Posterior cingulate gyrus (tissue), 11 donors: Measurements from ENCODE around the gene HAL.

Experiments
- DNase-seq, 10 donors: peaks; one replicate each; pipeline versions ENCODE4 v3.0.0 to v3.0.0-alpha.2; 2020 to 2021; ENCODE audit warnings: mixed read lengths in 3 of 10
- intact Hi-C: fragments of 100-400 bp; cut with DNase I; formaldehyde crosslinking; loops from one replicate; pipeline ENCODE4 v1.15.1; 2023

HAL gene, protein sequence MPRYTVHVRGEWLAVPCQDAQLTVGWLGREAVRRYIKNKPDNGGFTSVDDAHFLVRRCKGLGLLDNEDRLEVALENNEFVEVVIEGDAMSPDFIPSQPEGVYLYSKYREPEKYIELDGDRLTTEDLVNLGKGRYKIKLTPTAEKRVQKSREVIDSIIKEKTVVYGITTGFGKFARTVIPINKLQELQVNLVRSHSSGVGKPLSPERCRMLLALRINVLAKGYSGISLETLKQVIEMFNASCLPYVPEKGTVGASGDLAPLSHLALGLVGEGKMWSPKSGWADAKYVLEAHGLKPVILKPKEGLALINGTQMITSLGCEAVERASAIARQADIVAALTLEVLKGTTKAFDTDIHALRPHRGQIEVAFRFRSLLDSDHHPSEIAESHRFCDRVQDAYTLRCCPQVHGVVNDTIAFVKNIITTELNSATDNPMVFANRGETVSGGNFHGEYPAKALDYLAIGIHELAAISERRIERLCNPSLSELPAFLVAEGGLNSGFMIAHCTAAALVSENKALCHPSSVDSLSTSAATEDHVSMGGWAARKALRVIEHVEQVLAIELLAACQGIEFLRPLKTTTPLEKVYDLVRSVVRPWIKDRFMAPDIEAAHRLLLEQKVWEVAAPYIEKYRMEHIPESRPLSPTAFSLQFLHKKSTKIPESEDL

DNA sequence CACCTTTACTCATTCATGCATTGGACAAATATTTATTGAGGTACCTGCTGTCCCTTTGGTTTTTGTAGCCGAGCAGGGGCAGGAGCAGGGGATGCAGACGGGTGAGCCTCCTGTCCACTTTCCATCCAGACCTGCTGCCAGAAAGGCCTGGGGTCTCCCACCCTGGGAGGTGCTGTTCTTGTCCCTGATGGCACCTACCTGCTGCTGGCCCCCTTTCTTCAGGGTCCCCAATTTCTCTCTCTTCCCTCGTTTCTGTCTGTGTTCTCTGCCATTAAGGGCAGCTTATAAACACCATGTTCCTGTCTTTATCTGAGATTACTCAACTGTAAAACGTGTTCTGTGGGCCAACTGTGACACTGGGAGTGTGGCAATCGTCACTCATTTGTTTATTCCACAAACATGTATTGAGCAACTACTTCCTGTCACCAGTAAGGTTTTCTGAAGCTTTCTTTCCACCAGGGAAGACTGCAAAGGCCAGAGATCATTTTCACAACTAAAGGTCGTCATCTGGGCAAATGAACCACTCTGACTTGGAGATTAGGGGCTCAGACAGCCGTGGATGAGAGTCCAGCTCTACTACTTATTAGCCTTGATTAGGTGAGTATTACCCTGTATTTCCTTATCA, at the start of gene HAL:
Gene HAL (minus strand): TSS at position 311 of the 625 bp plus-strand sequence. CDS start 434 bp downstream, outside the sequence.
- peak in 1 of 10 donors; percentile 66 for DNase-seq
- intact Hi-C loops, result no loop called here

DNA sequence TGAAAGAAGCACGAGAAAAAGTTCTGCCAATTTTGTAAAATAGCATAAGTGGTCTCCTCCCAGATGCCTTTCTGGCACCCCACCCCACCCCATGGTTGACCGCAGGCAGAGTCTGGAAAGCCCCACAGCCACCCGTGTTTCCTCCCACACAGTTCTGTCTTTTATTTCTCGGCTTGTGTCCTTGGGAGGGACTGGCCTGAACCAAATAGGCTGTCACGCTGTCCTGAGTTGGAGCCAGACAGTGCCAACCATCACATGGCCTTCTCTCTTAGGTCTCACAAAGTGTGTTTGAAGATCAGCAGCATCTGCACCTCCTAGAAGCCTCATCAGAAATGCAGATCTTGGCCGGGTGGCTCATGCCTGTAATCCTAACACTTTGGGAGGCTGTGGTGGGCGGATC, 49.4 kb upstream of the HAL start:
- intact Hi-C loops, result no loop called here
- DNase-seq, result peak in 1 of 10 donors; percentile 78

DNA sequence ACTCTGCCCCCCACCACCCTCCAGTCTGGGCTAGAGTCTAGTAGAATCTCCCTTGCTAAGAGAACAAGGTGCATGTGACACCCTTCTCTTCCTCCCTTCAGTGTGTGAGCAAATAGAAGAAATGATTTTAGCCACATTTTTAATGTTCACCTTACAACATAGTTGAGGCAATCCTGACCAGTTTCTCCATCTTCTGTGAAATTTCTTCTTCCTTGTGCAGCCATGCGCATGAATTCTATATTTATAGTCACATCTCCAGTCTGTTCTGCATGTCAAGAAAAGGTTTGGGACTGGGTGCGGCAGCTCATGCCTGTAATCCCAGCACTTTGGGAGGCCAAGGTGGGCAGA, 48.8 kb upstream of the HAL start:
- intact Hi-C loops, result no loop called here
- no peak for DNase-seq

DNA sequence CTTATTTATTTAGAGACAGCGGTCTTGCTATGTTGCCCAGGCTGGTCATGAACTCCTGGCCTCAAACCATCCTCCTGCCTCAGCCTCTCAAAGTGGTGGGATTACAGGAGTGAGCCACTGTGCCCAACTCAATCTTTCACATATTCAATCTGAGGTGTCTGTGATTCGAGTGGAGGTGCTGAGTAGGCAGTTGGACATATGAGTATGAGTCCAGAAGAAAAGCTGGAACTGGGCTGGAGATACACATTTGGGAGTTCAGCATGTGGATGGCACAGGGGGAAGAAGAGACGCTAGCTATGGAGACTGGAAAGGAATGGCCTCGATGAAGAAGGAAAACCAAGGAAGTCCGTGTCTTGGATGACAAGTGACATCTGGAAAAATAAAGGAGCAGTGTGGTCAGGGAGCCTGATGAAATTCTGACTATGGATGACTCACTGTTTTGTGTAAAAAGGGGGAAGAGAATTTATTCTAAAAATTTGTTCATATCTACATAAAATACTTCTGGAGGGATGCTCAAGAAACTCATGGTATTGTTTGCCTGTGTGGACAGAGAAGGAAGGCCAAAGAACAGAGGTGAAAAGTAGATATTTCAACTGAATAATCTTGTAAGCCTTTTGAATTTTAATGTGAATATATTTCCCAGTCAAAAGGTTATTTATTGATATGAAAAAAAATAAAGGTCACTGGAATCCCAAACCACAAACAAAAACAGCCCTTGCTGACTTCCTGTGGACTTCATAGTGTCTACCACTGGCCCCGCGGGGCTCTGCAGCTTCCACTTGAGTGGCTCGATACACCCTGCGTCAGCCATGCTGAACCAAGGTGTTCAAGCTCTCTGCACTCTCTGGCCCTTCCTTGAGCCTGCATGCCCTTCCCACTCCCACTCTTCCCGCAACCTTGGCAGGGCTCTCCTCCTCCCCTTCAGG, 48.1 kb upstream of the HAL start:
- intact Hi-C loops, result no loop called here
- DNase-seq, result no peak

DNA sequence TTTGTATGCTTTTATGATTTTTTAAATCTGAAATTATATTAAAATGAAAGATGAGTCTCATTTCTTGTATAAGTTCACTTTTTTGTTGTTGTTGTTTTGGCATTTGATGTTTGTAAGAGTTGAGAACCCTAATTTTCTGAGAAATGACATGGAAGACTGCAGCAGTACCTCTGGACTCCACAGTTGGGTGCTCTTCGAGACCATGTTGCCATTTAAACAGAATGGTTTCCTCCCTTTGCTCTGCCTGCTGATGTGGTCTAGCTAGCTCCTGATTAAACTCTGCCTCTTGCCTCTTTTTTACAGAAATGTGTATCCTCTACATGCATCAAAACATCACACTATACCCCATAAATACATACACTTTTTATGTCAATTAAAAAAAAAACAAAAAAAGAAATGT, 45.0 kb upstream of the HAL start:
- no peak for DNase-seq
- intact Hi-C loops, result no loop called here

DNA sequence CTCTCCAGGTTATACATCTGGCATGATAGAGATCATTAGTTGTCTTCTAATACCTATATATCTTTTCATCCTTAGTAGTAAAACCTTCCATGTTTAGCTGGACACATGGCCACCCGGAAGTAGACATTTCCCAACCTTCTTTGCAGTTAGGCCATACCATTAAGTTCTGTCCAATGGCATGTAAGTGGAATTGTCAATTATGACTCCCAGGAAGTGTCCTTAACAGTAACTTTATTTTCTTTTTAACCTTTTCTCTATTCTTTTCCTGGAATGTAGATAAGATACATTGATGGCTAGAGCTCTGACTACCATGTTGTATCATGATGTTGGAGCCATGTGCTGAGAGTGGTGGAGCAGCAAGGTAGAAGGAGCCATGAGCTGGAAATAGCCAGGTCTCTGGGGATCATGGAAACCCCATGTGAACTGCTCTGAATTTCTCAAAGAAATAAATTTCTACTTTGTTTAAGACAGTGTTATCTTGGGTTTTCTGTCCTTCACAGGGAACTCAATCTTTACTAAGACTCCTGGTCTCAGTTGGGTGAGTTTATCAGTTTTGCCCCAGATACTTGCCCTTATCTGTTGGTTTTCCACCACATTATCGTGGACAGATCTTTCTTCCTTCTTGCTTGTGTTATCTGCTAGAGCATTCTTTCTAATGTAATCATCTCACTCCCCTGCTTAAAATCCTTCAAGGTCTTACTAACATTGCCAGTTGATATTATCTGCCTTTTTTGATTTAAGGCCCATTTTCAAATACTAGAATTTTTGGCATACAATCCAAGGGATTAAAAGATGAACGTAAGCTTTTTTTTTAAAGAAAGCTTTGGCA, 44.4 kb upstream of the HAL start:
- intact Hi-C loops, result no loop called here
- no peak for DNase-seq

DNA sequence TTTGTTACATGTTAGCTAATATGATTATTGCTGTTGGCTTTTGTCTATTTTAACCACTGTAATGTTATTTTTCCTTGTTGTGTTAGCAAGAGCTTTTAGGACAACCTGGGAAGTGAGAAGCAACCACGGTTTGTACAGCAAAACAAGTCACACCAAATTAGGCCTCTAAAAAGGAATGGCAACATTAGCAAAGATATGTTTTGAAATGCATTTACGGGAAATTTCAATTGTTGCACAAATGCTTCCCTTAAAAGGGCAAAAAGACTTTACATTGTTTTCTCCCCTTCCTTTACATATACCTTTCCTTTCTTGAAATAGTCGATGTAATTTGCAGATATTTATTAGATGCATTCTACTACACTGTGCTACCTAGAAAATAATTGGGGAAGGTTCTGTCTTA, 43.4 kb upstream of the HAL start:
- no peak for DNase-seq
- intact Hi-C loops, result loop anchor here (10.0 kb wide), 1 partner anchor 365 kb away; the partner anchor contains the start of gene CDK17

DNA sequence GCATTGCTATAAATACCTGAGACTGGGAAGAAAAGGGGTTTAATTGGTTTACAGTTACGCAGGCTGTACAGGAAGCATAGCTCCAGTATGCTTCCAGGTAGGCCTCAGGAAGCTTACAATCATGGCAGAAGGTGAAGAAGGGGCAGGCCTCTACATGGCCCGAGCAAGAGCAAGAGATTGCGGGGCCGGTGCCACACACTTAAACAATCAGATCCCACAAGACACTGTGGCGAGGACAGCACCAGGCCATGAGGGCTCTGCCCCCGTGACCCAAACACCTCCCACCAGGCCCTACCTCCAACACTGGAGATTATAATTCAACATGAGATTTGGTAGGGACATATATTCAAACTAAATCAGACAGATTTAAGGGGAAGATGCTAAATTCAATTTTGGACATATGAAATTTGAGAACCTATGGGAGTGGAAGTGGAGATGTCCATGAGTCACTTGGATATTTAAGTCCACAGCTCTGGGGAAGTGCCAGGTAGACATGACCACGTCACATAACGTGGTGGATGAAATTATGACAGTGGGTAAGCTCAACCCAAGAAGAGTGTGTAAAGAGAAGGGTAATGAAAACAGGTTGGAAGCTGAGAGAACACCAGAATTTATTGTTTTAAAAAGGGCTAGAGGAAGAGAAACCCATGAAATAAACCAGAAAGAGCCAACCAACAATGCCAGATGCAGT, 40.8 kb upstream of the HAL start:
- intact Hi-C loops, result loop anchor here (10.0 kb wide), 1 partner anchor 368 kb away; the partner anchor contains the start of gene CDK17
- no peak for DNase-seq

DNA sequence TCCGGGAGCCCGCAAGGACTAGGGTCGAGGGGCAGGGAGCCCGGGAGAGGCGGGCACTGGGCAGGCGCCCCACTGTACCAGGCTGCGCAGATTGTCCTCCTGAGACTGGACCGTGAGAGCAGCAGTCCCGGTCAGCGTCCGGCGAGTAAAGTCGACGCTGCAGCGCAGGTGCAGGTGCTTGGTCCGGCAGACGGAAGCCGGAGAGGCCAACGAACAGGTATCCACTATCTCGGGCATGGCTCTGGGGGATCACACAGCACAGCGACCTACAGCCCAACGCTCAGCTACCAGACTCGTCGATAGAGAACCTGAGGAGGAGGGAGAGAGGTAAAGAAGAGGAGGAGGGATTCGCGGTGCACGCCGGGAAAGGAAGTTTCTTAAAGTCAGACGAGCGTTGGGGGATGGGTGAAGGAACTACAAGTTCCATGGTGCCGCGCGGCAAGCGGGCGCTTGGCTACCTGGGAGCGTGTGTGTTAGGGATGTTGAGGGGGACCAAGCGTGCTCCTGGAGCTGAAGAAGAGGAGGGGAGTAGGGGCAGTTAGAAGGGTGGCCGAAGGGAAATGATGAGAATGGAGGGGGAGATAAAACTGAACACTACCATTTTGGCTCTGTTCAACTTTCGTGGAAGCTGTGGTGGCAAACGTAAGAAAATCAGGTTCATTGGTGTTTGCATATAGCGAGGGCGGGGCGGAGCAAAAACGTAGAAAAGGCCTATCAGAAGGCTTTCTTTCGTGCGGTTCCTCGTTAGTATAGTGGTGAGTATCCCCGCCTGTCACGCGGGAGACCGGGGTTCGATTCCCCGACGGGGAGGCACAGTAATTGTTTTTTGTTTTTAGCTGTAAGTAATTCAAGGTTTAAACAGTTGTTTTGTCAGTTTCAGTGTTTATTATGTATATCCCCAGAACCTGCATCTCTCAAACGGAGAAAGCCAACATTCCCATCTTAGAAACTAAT, 39.4 kb upstream of the HAL start, which contains the start of gene LTA4H:
Gene LTA4H (minus strand): TSS at position 305 of the 954 bp plus-strand sequence. CDS start 68 bp downstream, at position 237.
- intact Hi-C loops, result loop anchor here (10.0 kb wide), 1 partner anchor 369 kb away; the partner anchor contains the start of gene CDK17
- peak; percentile 94 to 99 (median 96) for DNase-seq

DNA sequence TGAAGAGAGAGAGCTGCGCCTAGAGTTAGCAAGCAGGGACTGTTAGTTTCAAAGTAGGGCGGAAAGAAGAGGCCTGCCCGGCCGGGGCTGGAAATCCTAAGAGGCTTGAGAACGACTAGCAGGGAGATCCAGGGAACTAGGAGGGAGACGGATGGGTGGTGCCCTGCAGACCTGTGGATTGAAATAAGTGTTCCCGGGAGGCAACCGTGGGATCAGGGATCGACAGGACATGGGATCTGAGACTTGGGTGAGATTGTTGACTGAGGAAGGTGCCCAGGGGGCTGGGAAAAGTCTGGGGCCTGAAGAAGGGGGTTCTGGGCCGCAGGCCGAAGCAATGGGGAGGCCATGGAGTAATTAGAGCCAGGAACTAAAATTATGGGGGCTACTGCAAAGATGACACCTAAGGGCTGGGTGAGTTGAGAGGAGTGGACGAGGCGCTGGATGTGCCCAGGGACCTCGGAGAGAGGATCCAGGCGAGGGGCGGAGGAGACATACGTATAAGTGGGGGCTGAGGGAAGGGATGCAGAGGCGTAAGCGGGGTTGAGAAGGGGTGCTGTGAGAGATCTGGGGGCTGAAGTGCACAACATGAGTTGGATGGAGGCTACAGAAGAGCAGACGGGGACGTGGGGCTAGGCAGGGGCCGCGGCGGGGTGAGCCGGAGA, 38.6 kb upstream of the HAL start:
- intact Hi-C loops, result loop anchor here (10.0 kb wide), 1 partner anchor 370 kb away; the partner anchor contains the start of gene CDK17
- DNase-seq, result peak in 8 of 10 donors; percentile 13 to 87 (median 20)

DNA sequence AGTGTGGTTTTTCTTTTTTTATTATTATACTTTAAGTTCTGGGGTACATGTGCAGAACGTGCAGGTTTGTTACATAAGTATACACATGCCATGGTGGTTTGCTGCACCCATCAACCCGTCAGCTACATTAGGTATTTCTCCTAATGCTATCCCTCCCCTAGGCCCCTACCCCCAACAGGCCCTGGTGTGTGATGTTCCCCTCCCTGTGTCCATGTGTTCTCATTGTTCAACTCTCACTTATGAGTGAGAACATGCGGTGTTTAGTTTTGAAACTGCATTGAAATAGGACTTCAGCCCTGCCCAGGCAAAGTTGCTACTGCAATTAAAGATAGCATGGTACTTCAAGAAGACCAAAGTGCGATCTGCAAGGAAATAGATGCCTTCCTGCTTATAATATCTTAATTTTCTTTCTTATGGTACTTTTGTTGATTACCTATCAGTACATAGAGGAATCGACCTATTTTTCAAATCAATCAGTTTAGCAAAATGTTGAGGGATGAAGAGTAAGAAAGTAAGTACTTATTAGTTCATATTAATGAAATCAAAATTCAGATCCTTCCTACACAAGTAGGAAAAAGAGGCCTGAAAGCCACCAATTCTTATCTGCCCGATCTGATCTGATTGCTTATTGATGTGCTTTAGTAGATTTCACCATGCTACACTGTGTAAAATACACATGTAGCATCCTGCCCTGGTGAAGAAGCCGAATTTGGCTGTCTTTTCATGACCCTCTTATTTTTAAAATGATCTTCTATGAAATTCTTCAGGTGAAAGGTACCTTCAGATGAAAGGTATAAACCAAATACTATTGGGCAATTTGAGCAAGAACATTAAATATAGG, 37.6 kb upstream of the HAL start:
- intact Hi-C loops, result loop anchor here (10.0 kb wide), 1 partner anchor 371 kb away; the partner anchor contains the start of gene CDK17
- no peak for DNase-seq

DNA sequence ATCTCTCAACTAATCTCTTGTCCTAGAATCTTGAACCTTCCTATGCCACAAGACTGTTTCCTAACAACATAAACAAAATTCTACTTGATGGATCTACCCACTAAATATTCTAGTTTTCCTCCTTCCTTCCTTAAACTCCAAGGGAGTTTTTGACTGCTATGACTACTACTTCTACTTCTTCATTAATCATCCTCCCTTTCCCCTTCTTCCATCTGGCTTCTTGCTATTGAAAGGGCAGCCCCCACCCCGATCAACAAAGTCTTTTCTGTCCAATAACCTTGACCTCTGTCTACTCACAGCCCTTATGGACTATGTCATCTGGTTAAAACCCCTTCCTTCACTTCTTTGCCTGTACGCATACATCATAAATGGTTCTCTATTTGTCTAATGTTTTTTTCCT, 33.7 kb upstream of the HAL start:
- no peak for DNase-seq
- intact Hi-C loops, result loop anchor here (10.0 kb wide), 1 partner anchor 375 kb away; the partner anchor contains the start of gene CDK17

DNA sequence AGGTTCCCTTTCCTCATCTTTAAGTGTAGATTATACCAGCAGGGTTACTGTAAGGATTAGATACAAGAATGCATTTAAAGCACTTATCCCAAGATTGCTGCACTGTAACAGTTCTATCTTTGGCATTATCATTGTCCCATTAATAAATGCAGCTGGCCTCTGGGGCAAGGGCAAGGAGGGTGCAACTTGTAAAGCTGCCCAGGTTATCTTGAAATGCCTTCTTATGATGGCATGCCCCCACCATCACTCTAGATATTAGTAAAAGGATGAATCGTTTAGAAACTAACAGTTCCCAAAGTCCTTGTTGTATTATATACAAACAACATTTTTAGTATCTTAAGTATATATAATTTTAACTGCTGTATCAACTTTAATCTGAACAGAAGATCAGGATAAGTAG, 32.4 kb upstream of the HAL start:
- intact Hi-C loops, result no loop called here
- DNase-seq, result no peak

DNA sequence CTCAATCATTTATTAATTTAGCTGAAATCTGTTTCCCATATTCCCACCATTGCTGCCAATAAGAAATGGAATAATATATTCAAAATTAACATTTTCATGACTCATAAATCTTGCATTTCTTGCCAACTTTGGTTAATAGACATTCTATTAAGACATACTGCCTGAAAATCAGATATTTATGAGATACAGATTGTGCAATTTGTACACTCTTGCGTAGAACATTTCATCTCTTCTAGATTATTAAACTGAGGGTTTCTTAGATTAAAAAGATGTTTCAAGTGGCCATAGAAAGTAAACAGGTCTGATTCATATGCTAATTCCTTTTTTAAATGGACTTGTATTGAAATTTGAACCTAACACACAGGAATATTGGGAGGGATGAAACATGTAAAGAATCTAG, 30.2 kb upstream of the HAL start:
- intact Hi-C loops, result no loop called here
- no peak for DNase-seq

DNA sequence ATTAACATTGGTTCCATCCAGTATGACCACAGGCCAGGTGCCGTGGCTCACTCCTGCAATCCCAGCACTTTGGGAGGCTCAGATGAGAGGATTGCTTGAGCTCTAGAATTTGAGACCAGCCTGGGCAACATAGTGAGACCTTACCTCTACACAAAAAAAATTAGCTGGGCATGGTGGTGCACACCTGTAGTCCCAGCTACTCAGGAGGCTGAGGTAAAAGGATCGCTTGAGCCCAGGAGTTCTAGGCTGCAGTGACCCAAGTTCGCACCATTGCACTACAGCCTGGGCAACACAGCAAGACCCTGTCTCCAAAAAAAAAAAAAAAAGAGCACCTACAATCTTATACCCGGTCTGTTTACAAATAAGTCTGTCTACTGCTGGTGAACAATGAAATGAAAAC, 29.4 kb upstream of the HAL start:
- intact Hi-C loops, result no loop called here
- DNase-seq, result no peak
